PC-3 (cell line): Measurements from ENCODE around the gene CEBPA.

ENCODE experiments used
- CTCF ChIP-seq: fragments of 300-600 bp; sonication (generic); conservative IDR thresholded peaks from 2 replicates; pipeline ENCODE4 v1.5.1; 2017; ENCODE audit warnings: antibody characterized with exemption, low read depth, mild to moderate bottlenecking, low read length
- EZH2 ChIP-seq: fragments of 300-600 bp; sonication (generic); IDR thresholded peaks from one replicate; pipeline ENCODE4 v1.6.1; 2017; ENCODE audit warnings: antibody characterized with exemption, mild to moderate bottlenecking, low read length; ENCODE audit not compliant: unreplicated experiment
- EZH2phosphoT487 ChIP-seq: fragments of 300-600 bp; sonication (generic); IDR thresholded peaks from 2 replicates; pipeline ENCODE4 v1.6.1; 2018; ENCODE audit warnings: mild to moderate bottlenecking, antibody characterized with exemption, low read length, borderline replicate concordance

GRCh38 chr19:33297401-33298145 lies 4.8 kb downstream of the CEBPA start:
- no peak for TF ChIP-seq CTCF
- TF ChIP-seq EZH2: no peak
- no peak for TF ChIP-seq EZH2phosphoT487
